Colon (tissue), 2 donors: ENCODE measurements around the gene CD226.

Source experiments
- FAIRE-seq: peaks from 2 replicates; lab custom pipeline; 2012; peaks lifted over from hg19 to GRCh38; lab: Jason Lieb, UNC
- donor health status: control.
- donor health status: control.

The CD226 gene

GRCh38 chr18:69814861-69815385, 132.8 kb downstream of the CD226 start:
- no peak for FAIRE-seq

GRCh38 chr18:69813559-69813958, 134.1 kb downstream of the CD226 start:
- FAIRE-seq: no peak

GRCh38 chr18:69808399-69808798, 139.3 kb downstream of the CD226 start:
- FAIRE-seq: no peak

- no peak for FAIRE-seq
Measured at GRCh38 chr18:69804776-69805501, 142.7 kb downstream of the CD226 start.
